Thymus (tissue), 11 donors: ENCODE measurements around the gene MOV10L1. TPM values are rescaled to one million over a fixed set of nuclear protein-coding genes. Genes with fewer than 3 reads are reported as not detected.

ENCODE experiments used
- DNase-seq, 9 donors: peaks; one replicate each; pipeline ENCODE4 v3.0.0-alpha.2; 2013; ENCODE audit warnings: low spot score in 9 of 9, low read depth in 6 of 9, missing footprints in 1 of 9
- H3K27ac ChIP-seq, 2 donors: one replicate each; pipeline ENCODE4 v1.5.1; 2013; ENCODE audit warnings: control low read depth in 1 of 2, low read depth in 1 of 2, low read length in 1 of 2, mild to moderate bottlenecking in 1 of 2, moderate library complexity in 1 of 2
- H3K27me3 ChIP-seq, 2 donors: one replicate each; pipeline ENCODE4 v1.5.1; 2013; ENCODE audit warnings: low read length in 1 of 2; ENCODE audit not compliant: control insufficient read depth in 2 of 2, insufficient read depth in 1 of 2
- H3K36me3 ChIP-seq, 2 donors: one replicate each; pipeline ENCODE4 v1.5.1; 2013; ENCODE audit warnings: low read length in 1 of 2, mild to moderate bottlenecking in 1 of 2, moderate library complexity in 1 of 2; ENCODE audit not compliant: control insufficient read depth in 2 of 2, insufficient read depth in 2 of 2
- H3K4me1 ChIP-seq, 2 donors: one replicate each; pipeline ENCODE4 v1.5.1; 2013; ENCODE audit warnings: low read length in 2 of 2; ENCODE audit not compliant: control insufficient read depth in 2 of 2, insufficient read depth in 2 of 2
- H3K4me3 ChIP-seq, 2 donors: one replicate each; pipeline ENCODE4 v1.5.1; 2013; ENCODE audit warnings: low read length in 2 of 2, control low read depth in 1 of 2, mild to moderate bottlenecking in 1 of 2
- H3K9me3 ChIP-seq, 2 donors: one replicate each; pipeline ENCODE4 v1.5.1; 2013; ENCODE audit warnings: low read length in 1 of 2, mild to moderate bottlenecking in 1 of 2; ENCODE audit not compliant: control insufficient read depth in 2 of 2, insufficient read depth in 1 of 2
- WGBS: extraction: QIAGEN DNeasy Blood & Tissue Kit; methylation state at CpG from one replicate; pipeline ENCODE4 v1.1.7; 2013; 5-methylcytosine and 5-hydroxymethylcytosine counted together
- polyA plus RNA-seq: library from polyadenylated mRNA; stranded (reverse); fragments of 200-250 nt; gene quantifications from one replicate; pipeline ENCODE4 v1.2.3, GENCODE V29; 2013
- total RNA-seq: library from RNA; stranded (reverse); fragments of 120-200 nt; gene quantifications from one replicate; pipeline ENCODE4 v1.2.4, GENCODE V29; 2013
- donor health status: healthy.

Gene MOV10L1
- total and polyA plus RNA-seq, 2 donors = 0.14 to 0.32 TPM

- Histone ChIP-seq H3K9me3 (no peaks in the 10 kb centered on the region), H3K4me3 (no peak overlapping the region), H3K36me3 (no peaks in the 10 kb centered on the region), H3K27me3 (no peaks in the 10 kb centered on the region), H3K27ac (no peak overlapping the region), H3K4me1 (no peaks in the 10 kb centered on the region)
- no peak for DNase-seq
- WGBS = 97% methylated on average over 8 of the region's 8 CpGs
These were observed 22.6 kb upstream of the MOV10L1 start for GRCh38 chr22:50067244-50067643.

GRCh38 chr22:50068096-50068495, 21.7 kb upstream of the MOV10L1 start:
- H3K9me3 ChIP-seq = no peaks in the 10 kb centered on the region
- no peak for DNase-seq
- 98% methylated on average over 11 of the region's 11 CpGs for WGBS
- no peak overlapping the region for H3K27ac ChIP-seq
- no peaks in the 10 kb centered on the region for H3K36me3 ChIP-seq
- H3K4me1 ChIP-seq = no peaks in the 10 kb centered on the region
- no peak overlapping the region for H3K4me3 ChIP-seq
- no peaks in the 10 kb centered on the region for H3K27me3 ChIP-seq

- Histone ChIP-seq H3K36me3 (no peaks in the 10 kb centered on the region), H3K4me3 (no peak overlapping the region), H3K27me3 (no peaks in the 10 kb centered on the region), H3K4me1 (no peaks in the 10 kb centered on the region), H3K27ac (no peak overlapping the region), H3K9me3 (no peaks in the 10 kb centered on the region)
- no peak for DNase-seq
- WGBS = 95% methylated on average over 8 of the region's 8 CpGs
These were observed 19.4 kb upstream of the MOV10L1 start for GRCh38 chr22:50070366-50070765.

- DNase-seq = no peak
- Histone ChIP-seq H3K4me3 (no peak overlapping the region), H3K4me1 (no peaks in the 10 kb centered on the region), H3K27ac (no peak overlapping the region), H3K36me3 (no peaks in the 10 kb centered on the region), H3K27me3 (no peaks in the 10 kb centered on the region), H3K9me3 (no peaks in the 10 kb centered on the region)
- WGBS = 96% methylated on average over 14 of the region's 14 CpGs
These were observed 18.2 kb upstream of the MOV10L1 start for GRCh38 chr22:50071432-50072166.

GRCh38 chr22:50072167-50072555, 17.6 kb upstream of the MOV10L1 start:
- no peak for DNase-seq
- Histone ChIP-seq H3K9me3 (peaks cover 0 to 1% of the 10 kb centered on the region in 2 donors), H3K4me1 (no peaks in the 10 kb centered on the region), H3K27ac (no peak overlapping the region), H3K4me3 (no peak overlapping the region), H3K27me3 (no peaks in the 10 kb centered on the region), H3K36me3 (no peaks in the 10 kb centered on the region)
- WGBS = 97% methylated on average over 9 of the region's 9 CpGs

- Histone ChIP-seq H3K27ac (no peak overlapping the region), H3K27me3 (no peaks in the 10 kb centered on the region), H3K9me3 (peaks cover 0 to 1% of the 10 kb centered on the region in 2 donors), H3K4me1 (no peaks in the 10 kb centered on the region), H3K4me3 (no peak overlapping the region), H3K36me3 (no peaks in the 10 kb centered on the region)
- 96% methylated on average over 28 of the region's 28 CpGs for WGBS
- DNase-seq = no peak
These were observed 16.9 kb upstream of the MOV10L1 start for GRCh38 chr22:50072714-50073538.

GRCh38 chr22:50074056-50074455, 15.8 kb upstream of the MOV10L1 start:
- no peak for DNase-seq
- Histone ChIP-seq H3K4me3 (no peak overlapping the region), H3K4me1 (no peaks in the 10 kb centered on the region), H3K27me3 (no peaks in the 10 kb centered on the region), H3K27ac (no peak overlapping the region), H3K36me3 (no peaks in the 10 kb centered on the region), H3K9me3 (peaks cover 0 to 1% of the 10 kb centered on the region in 2 donors)
- WGBS = 96% methylated on average over 17 of the region's 17 CpGs

- Histone ChIP-seq H3K4me3 (no peak overlapping the region), H3K4me1 (no peaks in the 10 kb centered on the region), H3K27me3 (no peaks in the 10 kb centered on the region), H3K27ac (no peak overlapping the region), H3K36me3 (no peaks in the 10 kb centered on the region), H3K9me3 (peaks cover 0 to 1% of the 10 kb centered on the region in 2 donors)
- DNase-seq = no peak
- WGBS = 96% methylated on average over 32 of the region's 32 CpGs
These were observed 15.0 kb upstream of the MOV10L1 start for GRCh38 chr22:50074551-50075530.
